Measurements from ENCODE around the gene MTAP. TPM values are rescaled to one million over a fixed set of nuclear protein-coding genes. Genes with fewer than 3 reads are reported as not detected.

MTAP gene
- total and polyA plus RNA-seq, 2 donors (not counting 1 experiment from before 2014, with no cell fraction given): 9.8 to 38.4 TPM

- Histone ChIP-seq H3K27ac (ENCODE audit: low read length in 2 of 2) (no peak overlapping the region), H3K36me3 (replicated peaks in 1 of 2; ENCODE audit: control extremely low read depth in 1 of 2, control insufficient read depth in 1 of 2, extremely low read depth in 1 of 2, insufficient read depth in 2 of 2, low read length in 1 of 2) (peaks cover 10 to 39% of the 10 kb centered on the region in 2 experiments), H3K79me2 (ENCODE audit: control insufficient read depth, insufficient read depth, low read length) (no peaks in the 10 kb centered on the region), H3K4me2 (replicated peaks; ENCODE audit: low read depth, low read length, poor library complexity, severe bottlenecking) (no peak overlapping the region), H3K9ac (ENCODE audit: low read length) (no peak overlapping the region), H3K4me1 (ENCODE audit: control insufficient read depth in 2 of 2, insufficient read depth in 2 of 2, low read length in 2 of 2) (no peaks in the 10 kb centered on the region), H2AFZ (ENCODE audit: insufficient read depth, low read depth, low read length, poor library complexity, severe bottlenecking) (no peak overlapping the region), H3K27me3 (replicated peaks in 1 of 4; ENCODE audit: control extremely low read depth in 1 of 4, control insufficient read depth in 3 of 4, insufficient read depth in 4 of 4, low read length in 3 of 4) (no peaks in the 10 kb centered on the region), H3K9me3 (ENCODE audit: control extremely low read depth in 1 of 3, control insufficient read depth in 2 of 3, insufficient read depth in 1 of 3, low read length in 2 of 3) (peaks cover 0 to 4% (median 0%) of the 10 kb centered on the region in 3 donors), H4K20me1 (ENCODE audit: control insufficient read depth, insufficient read depth, low read length, poor library complexity, severe bottlenecking) (no peaks in the 10 kb centered on the region), H3K4me3 (ENCODE audit: control extremely low read depth in 1 of 5, extremely low read depth in 1 of 5, insufficient read depth in 1 of 5, low read depth in 2 of 5, low read length in 4 of 5) (no peak overlapping the region)
- H3K27ac Mint-ChIP-seq: no peak overlapping the region
- ChIA-PET CTCF (no interaction called here), POLR2A (no interaction called here)
- peaks cover 3% of the 10 kb centered on the region for H3K9me3 Mint-ChIP-seq (ENCODE audit: insufficient read depth)
- peaks cover 5% of the 10 kb centered on the region for H3K4me1 Mint-ChIP-seq
- ATAC-seq (ENCODE audit: low read depth): no peak
- no peak for TF ChIP-seq CTCF (IDR thresholded peaks at IDR 0.05)
- no peak overlapping the region for H3K4me3 Mint-ChIP-seq
- no CpG with 5 or more reads among the region's 2 CpGs for WGBS (ENCODE audit: insufficient coverage)
- intact Hi-C loops (cut with micrococcal nuclease): no loop called here
- no peak for DNase-seq
- no peaks in the 10 kb centered on the region for H3K27me3 Mint-ChIP-seq
Observed at GRCh38 chr9:21853414-21853813, 51.0 kb downstream of the MTAP start.

DNA sequence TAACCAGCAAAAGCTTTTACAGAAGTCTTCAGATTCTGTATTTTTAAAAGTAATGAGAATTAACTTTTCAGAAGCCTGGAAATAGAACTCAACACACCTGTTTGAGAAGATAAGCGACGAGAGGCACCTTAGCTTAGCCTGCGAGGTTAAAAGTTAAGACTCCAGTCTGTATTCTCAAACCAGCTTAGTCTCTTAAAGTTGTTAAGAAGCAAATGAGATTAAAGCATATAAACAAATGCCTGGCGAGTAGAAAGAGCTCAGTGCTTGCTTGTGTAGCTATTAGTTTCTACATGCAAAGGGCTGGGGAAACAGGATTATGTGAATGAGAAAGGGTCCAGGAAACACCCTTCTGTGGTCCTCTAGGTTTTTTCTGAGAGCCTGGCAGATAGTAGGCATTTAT, 51.7 kb downstream of the MTAP start:
- WGBS (ENCODE audit: insufficient coverage): 100% methylated on average over 1 of the region's 4 CpGs
- CTCF ChIA-PET: no interaction called here

More for the DNA sequence above, 51.7 kb downstream of the MTAP start:
- Mint-ChIP-seq H3K27ac (no peak overlapping the region), H3K27me3 (no peaks in the 10 kb centered on the region), H3K4me3 (no peak overlapping the region), H3K9me3 (ENCODE audit: insufficient read depth) (no peaks in the 10 kb centered on the region), H3K4me1 (peaks cover 5% of the 10 kb centered on the region)
- no peaks in the 10 kb centered on the region for H3K27me3 ChIP-seq (replicated peaks in 1 of 4; ENCODE audit: control extremely low read depth in 1 of 4, control insufficient read depth in 3 of 4, insufficient read depth in 4 of 4, low read length in 3 of 4)
- H3K79me2 ChIP-seq (ENCODE audit: control insufficient read depth, insufficient read depth, low read length): no peaks in the 10 kb centered on the region
- no peak overlapping the region for H3K4me3 ChIP-seq (ENCODE audit: control extremely low read depth in 1 of 5, extremely low read depth in 1 of 5, insufficient read depth in 1 of 5, low read depth in 2 of 5, low read length in 4 of 5)
- DNase-seq (no peak), ATAC-seq (ENCODE audit: low read depth) (no peak)
- H3K4me1 ChIP-seq (ENCODE audit: control insufficient read depth in 2 of 2, insufficient read depth in 2 of 2, low read length in 2 of 2): no peaks in the 10 kb centered on the region
- POLR2A ChIA-PET: no interaction called here
- H3K4me2 ChIP-seq (replicated peaks; ENCODE audit: low read depth, low read length, poor library complexity, severe bottlenecking): no peak overlapping the region
- H3K9ac ChIP-seq (ENCODE audit: low read length): no peak overlapping the region
- peaks cover 10 to 46% of the 10 kb centered on the region in 2 experiments for H3K36me3 ChIP-seq (replicated peaks in 1 of 2; ENCODE audit: control extremely low read depth in 1 of 2, control insufficient read depth in 1 of 2, extremely low read depth in 1 of 2, insufficient read depth in 2 of 2, low read length in 1 of 2)
- TF ChIP-seq EZH2 (IDR thresholded peaks at IDR 0.05; ENCODE audit: borderline replicate concordance, insufficient read depth, low read depth, low read length, poor library complexity, severe bottlenecking) (no peak), CTCF (IDR thresholded peaks at IDR 0.05) (no peak)
- no peaks in the 10 kb centered on the region for H3K9me3 ChIP-seq (ENCODE audit: control extremely low read depth in 1 of 3, control insufficient read depth in 2 of 3, insufficient read depth in 1 of 3, low read length in 2 of 3)
- H4K20me1 ChIP-seq (ENCODE audit: control insufficient read depth, insufficient read depth, low read length, poor library complexity, severe bottlenecking): no peaks in the 10 kb centered on the region
- intact Hi-C loops (cut with micrococcal nuclease): no loop called here
- H2AFZ ChIP-seq (ENCODE audit: insufficient read depth, low read depth, low read length, poor library complexity, severe bottlenecking): no peak overlapping the region
- H3K27ac ChIP-seq (ENCODE audit: low read length in 2 of 2): no peak overlapping the region

Data from B cell (primary cell).